ENCODE results near the gene ENTREP1.
"Not testable (repeated sequence)": the region's sequence is repeated elsewhere in the genome, so short reads cannot be mapped to it uniquely, and the experiment has no call there.

Gene ENTREP1

GRCh38 chr9:69376651-69377050 lies 51.6 kb downstream of the ENTREP1 start:
- no peak for DNase-seq

GRCh38 chr9:69377291-69377690 lies 52.3 kb downstream of the ENTREP1 start:
- DNase-seq: no peak

- no peak for DNase-seq
Measured at GRCh38 chr9:69377981-69378380, 53.0 kb downstream of the ENTREP1 start.

- peak; percentile 13 for DNase-seq
Measured at GRCh38 chr9:69379270-69379982, 54.4 kb downstream of the ENTREP1 start.

GRCh38 chr9:69380301-69380700 lies 55.3 kb downstream of the ENTREP1 start:
- peak; percentile 35 for DNase-seq

- DNase-seq: no peak
Measured at GRCh38 chr9:69380811-69381210, 55.8 kb downstream of the ENTREP1 start.

GRCh38 chr9:69382135-69382534 lies 57.1 kb downstream of the ENTREP1 start:
- DNase-seq: no peak

GRCh38 chr9:69385581-69386033 lies 60.6 kb downstream of the ENTREP1 start:
- peak; percentile 56 for DNase-seq

GRCh38 chr9:69386651-69387050 lies 61.6 kb downstream of the ENTREP1 start:
- no peak for DNase-seq

- DNase-seq: no peak
Measured at GRCh38 chr9:69388596-69388995, 63.6 kb downstream of the ENTREP1 start.

- DNase-seq: peak; percentile 31
Measured at GRCh38 chr9:69389437-69389995, 64.5 kb downstream of the ENTREP1 start.

- DNase-seq: no peak
Measured at GRCh38 chr9:69391487-69391886, 66.5 kb downstream of the ENTREP1 start.

GRCh38 chr9:69391946-69392345 lies 66.9 kb downstream of the ENTREP1 start:
- no peak for DNase-seq

- no peak for DNase-seq
Measured at GRCh38 chr9:69392826-69393225, 67.8 kb downstream of the ENTREP1 start.

- DNase-seq: no peak
Measured at GRCh38 chr9:69393425-69393824, 68.4 kb downstream of the ENTREP1 start.

GRCh38 chr9:69395718-69396117 lies 70.7 kb downstream of the ENTREP1 start:
- DNase-seq: no peak

GRCh38 chr9:69396759-69397158 lies 71.7 kb downstream of the ENTREP1 start:
- DNase-seq: no peak

- no peak for DNase-seq
Measured at GRCh38 chr9:69397384-69398214, 72.6 kb downstream of the ENTREP1 start.

GRCh38 chr9:69400470-69400869 lies 75.5 kb downstream of the ENTREP1 start:
- DNase-seq: peak; percentile 23

GRCh38 chr9:69409936-69410335 lies 84.9 kb downstream of the ENTREP1 start:
- DNase-seq: not testable (repeated sequence)

- no peak for DNase-seq
Measured at GRCh38 chr9:69411246-69411645, 86.2 kb downstream of the ENTREP1 start.

GRCh38 chr9:69411931-69412740 lies 87.1 kb downstream of the ENTREP1 start:
- DNase-seq: no peak

GRCh38 chr9:69412741-69413150 lies 87.7 kb downstream of the ENTREP1 start:
- peak; percentile 80 for DNase-seq

Data from DMS53 (cell line).